GM18499 (cell line): ENCODE data around the gene ITPR3.

Experiments used
- ATAC-seq: cut with Tn5 transposase; IDR thresholded peaks from one replicate; pipeline ENCODE4 v1.9.1; 2021; ENCODE audit warnings: moderate number of reproducible peaks; ENCODE audit not compliant: insufficient read depth, unreplicated experiment

ITPR3 gene

GRCh38 chr6:33695451-33695887 lies 74.3 kb downstream of the ITPR3 start:
- no peak for ATAC-seq

- ATAC-seq = no peak
Observed at GRCh38 chr6:33696076-33696475, 75.0 kb downstream of the ITPR3 start.

GRCh38 chr6:33696548-33697518 lies 75.7 kb downstream of the ITPR3 start:
- ATAC-seq = no peak

- no peak for ATAC-seq
Observed at GRCh38 chr6:33697845-33698244, 76.7 kb downstream of the ITPR3 start.

GRCh38 chr6:33698494-33698893 lies 77.4 kb downstream of the ITPR3 start:
- no peak for ATAC-seq

- no peak for ATAC-seq
Observed at GRCh38 chr6:33699131-33699530, 78.0 kb downstream of the ITPR3 start.

GRCh38 chr6:33699739-33700138 lies 78.6 kb downstream of the ITPR3 start:
- no peak for ATAC-seq

- ATAC-seq = no peak
Observed at GRCh38 chr6:33700391-33701050, 79.4 kb downstream of the ITPR3 start.

GRCh38 chr6:33702345-33702977 lies 81.3 kb downstream of the ITPR3 start:
- ATAC-seq = no peak

- no peak for ATAC-seq
Observed at GRCh38 chr6:33704215-33705066, 83.3 kb downstream of the ITPR3 start.

GRCh38 chr6:33705268-33705885 lies 84.3 kb downstream of the ITPR3 start:
- ATAC-seq = no peak

- ATAC-seq = no peak
Observed at GRCh38 chr6:33705955-33706725, 85.0 kb downstream of the ITPR3 start.

- ATAC-seq = no peak
Observed at GRCh38 chr6:33707771-33708170, 86.6 kb downstream of the ITPR3 start.

GRCh38 chr6:33708516-33709204 lies 87.5 kb downstream of the ITPR3 start:
- ATAC-seq = no peak

GRCh38 chr6:33709605-33710295 lies 88.6 kb downstream of the ITPR3 start:
- ATAC-seq = no peak

GRCh38 chr6:33710296-33711121 lies 89.4 kb downstream of the ITPR3 start:
- ATAC-seq = no peak
